ENCODE results near the gene EFNA2.
"Not testable (repeated sequence)": the region's sequence is repeated elsewhere in the genome, so short reads cannot be mapped to it uniquely, and the experiment has no call there.

The EFNA2 gene

GRCh38 chr19:1322198-1322981 lies 36.7 kb downstream of the EFNA2 start:
- DNase-seq = no peak

GRCh38 chr19:1324249-1324805 lies 38.7 kb downstream of the EFNA2 start:
- no peak for DNase-seq

- peak; percentile 78 for DNase-seq
Measured at GRCh38 chr19:1324806-1325567, 39.3 kb downstream of the EFNA2 start.

- no peak for DNase-seq
Measured at GRCh38 chr19:1325568-1326294, 40.1 kb downstream of the EFNA2 start.

GRCh38 chr19:1327125-1327524 lies 41.5 kb downstream of the EFNA2 start:
- DNase-seq = no peak

GRCh38 chr19:1332208-1332607 lies 46.5 kb downstream of the EFNA2 start:
- not testable (repeated sequence) for DNase-seq

- no peak for DNase-seq
Measured at GRCh38 chr19:1336079-1336684, 50.5 kb downstream of the EFNA2 start.

- no peak for DNase-seq
Measured at GRCh38 chr19:1340681-1341469, 55.2 kb downstream of the EFNA2 start.

GRCh38 chr19:1343041-1343440 lies 57.4 kb downstream of the EFNA2 start:
- DNase-seq = no peak

- DNase-seq = no peak
Measured at GRCh38 chr19:1349211-1349610, 63.5 kb downstream of the EFNA2 start.

- no peak for DNase-seq
Measured at GRCh38 chr19:1350867-1351266, 65.2 kb downstream of the EFNA2 start.
